ENCODE data around the gene ZNF507. TPM values are rescaled to one million over a fixed set of nuclear protein-coding genes. Genes with fewer than 3 reads are reported as not detected.
"Not testable (repeated sequence)": the region's sequence is repeated elsewhere in the genome, so short reads cannot be mapped to it uniquely, and the experiment has no call there.

ZNF507 gene
- polyA plus RNA-seq, 10 donors = 12.2 to 20.0 (median 17.1) TPM

DNA sequence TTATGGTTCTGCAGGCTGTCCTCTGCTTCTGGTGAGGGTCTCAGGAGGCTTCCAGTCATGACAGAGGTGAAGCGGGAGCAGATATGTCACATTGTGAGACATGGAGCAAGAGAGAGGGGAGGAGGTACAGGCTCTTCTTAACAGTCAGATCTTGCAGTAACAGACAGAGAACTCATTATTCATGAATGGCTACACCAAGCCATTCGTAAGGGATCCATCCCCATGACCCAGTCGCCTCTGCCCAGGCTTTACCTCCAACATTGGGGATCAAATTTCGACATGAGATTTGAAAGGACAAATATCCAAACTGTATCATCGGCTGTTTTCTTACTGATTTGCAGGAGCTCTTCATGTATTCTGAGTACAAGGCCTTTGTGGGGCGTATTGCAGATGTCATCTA lies 21.7 kb downstream of the ZNF507 start:
- DNase-seq = no peak

DNA sequence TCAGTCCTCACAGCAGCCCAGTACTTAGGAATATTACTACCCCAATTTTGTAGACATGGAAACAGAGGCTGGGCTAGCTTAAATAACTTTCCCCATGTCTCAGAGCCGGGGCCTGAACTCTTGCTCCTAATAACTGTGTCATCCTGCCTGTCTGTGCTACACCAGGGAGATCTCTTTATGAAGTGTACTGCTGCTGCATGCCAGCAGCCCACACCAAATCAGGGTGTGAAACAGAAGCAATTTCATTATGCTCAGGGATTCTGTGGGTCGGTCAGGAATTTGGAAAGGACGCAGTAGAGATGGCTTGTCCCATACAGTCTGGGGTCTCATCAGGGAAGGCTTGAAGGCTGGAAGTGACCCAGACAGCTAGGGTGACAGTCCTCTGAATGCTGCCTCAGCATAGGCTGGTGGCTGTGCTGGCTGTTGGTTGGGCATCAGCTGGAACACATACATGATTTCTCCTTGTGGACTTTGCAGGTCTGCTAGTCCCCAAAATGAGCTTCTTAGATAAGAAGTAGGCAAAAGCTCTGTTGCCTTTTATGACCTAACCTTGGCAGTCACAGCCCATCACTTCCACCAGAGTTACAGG lies 22.6 kb downstream of the ZNF507 start:
- DNase-seq = no peak

DNA sequence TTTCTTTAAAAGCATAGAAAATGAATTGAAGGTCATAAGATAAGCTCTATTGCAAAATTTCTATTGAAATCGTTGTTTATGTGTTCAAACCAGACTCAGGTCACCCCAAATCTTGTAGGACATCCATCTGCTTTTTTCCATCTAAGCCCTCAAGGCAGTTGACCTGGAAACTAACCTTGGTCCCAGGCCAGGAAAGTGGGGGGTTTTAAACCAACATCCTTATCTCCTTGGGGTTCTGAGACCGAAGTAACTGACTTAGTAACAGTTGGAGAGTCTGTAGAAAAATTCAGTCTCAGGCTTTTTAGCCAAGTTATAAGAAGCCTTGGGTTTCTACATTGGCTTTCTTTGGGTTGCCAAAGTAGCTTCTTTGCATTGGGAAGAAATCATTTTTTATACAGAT lies 23.4 kb downstream of the ZNF507 start:
- DNase-seq = no peak

DNA sequence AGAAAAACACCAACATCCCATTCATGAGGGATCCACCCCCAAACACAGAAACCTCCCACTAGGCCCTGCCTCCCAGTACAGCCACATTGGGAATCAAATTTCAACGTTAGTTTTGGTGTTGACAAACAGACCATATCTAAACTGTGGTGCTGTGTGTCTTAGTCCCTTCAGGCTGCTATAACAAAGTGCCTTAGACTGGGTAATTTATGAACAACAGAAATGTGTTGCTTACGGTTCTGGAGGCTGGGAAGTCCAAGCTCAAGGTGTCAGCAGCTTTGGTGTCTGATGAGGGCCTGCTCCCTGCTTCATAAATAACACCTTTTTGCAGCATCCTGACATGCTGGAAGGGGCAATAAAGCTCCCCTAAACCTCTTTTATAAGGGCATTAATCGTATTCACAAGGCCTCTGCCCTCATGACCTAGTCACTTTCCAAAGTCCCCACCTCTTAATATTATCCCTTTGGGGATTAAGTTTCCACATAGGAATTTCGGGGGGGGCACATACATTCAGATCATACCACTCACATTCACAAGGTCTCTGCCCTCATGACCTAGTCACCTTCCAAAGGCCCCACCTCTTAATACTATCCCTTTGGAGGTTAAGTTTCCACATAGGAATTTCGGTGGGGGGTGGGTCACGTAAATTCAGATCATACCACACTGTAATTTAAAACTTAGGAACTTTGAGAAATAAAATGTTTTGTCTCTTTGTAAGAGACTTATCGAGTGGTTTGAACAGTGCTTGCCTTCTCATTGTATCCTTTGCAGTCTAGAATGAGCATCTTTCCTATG lies 27.5 kb downstream of the ZNF507 start:
- DNase-seq = no peak

DNA sequence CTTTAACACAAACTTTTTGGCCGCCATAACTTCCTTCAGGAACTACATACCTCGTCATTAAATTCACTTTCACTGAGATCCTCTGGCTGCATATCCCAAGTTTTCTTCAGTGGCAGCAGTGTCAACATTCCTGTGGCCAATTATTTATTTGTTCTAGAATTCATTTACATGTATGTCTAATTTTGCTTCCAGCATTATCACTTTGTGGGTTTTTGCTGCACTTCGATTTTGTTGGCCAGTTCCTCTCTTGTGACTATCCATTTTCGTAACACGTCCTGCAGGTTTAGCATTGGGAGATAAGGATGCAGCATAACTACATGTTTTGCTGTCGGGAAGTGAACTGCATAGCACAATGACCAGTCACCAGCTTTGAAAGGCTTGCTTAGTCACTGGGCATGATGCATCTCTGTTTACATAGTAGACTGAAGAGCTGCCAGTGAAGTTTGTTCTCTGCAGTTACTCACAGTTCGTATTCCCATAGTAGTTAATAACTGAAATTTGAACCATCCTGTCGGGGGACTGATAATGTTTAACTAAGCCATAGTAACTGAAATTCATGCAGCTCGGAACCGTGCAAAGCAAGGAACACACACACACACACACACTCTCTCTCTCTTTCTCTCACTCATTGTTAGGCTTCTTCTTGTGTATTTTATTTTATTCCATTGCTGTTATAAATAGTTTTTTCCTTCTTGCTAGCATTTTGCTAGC lies 28.3 kb downstream of the ZNF507 start:
- DNase-seq = peak in 1 of 3 donors; percentile 95

DNA sequence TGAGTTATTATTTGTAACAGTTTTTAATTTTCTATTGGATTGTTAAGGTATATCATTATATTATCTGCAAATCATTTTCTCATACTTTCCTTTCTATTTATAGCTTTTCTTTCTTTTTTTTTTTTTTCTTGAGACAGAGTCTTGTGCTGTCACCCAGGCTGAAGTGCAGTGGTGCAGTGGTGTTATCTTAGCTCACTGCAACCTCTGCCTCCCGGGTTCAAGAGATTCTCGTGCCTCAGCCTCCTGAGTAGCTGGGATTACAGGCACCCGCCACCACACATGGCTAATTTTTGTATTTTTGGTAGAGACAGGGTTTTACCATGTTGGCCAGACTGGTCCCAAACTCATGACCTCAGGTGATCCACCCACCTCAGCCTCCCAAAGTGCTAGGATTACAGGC lies 29.0 kb downstream of the ZNF507 start:
- not testable (repeated sequence) for DNase-seq

DNA sequence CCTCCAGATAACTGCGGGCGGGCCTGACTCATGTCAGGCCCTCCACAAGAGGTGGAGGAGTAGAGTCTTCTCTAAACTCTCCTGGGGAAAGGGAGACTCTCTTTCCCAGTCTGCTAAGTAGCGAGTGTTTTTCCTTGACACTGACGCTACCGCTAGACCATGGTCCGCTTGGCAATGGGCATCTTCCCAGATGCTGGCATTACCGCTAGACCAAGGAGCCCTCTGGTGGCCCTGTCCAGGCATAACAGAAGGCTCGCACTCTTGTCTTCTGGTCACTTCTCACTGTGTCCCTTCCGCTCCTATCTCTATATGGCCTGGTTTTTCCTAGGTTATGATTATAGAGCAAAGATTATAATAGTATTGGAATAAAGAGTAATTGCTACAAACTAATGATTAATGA lies 31.7 kb downstream of the ZNF507 start:
- not testable (repeated sequence) for DNase-seq

DNA sequence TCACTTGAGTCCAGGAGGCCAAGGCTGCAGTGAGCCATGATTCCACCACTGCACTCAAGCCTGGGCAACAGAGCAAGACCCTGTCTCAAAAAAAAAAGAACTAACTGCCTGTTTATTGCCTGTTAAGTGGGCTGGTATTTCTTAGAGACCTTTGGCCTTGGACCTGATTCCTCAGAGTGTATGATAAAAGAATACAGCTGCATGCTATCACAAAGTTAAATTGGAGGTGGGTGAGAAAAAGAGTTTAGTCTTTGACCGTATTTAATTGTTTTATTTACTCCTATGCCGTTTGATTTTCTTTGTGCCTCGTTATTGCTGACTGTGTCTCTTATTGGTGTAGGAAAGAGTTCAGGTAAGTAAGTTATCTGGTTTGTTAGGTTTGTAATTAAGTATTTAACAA lies 34.9 kb downstream of the ZNF507 start:
- DNase-seq = no peak

DNA sequence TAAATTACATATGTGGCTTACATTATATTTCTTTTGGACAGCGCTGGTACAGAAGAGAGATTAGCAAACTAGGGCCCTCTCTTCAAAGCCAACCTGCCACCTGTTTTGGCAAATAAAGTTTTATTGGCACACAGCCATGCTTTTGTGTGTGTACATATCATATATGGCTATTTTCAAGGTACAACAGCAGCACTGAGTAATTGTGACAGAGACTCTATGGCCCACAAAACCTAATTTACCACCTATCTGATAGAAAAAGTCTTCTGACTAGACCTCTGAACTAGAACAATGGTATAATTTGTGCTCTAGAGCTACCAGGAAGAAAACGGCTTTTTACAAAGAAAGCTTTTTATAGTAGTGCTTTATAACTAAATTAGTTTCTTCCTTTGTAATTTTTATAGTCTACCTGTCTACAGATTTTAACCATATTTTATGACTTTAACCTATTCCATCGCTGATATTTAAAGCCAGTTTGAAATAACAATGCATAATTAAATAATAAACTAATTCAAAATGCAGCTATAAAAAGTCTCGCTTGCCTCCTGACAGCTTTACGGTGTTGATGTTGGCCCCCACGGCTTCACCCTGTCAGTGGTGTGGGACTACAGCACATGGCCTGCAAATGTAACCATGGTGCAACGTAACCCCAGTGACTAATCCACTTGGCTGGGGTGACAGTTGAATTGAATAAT lies 42.4 kb downstream of the ZNF507 start:
- no peak for DNase-seq

DNA sequence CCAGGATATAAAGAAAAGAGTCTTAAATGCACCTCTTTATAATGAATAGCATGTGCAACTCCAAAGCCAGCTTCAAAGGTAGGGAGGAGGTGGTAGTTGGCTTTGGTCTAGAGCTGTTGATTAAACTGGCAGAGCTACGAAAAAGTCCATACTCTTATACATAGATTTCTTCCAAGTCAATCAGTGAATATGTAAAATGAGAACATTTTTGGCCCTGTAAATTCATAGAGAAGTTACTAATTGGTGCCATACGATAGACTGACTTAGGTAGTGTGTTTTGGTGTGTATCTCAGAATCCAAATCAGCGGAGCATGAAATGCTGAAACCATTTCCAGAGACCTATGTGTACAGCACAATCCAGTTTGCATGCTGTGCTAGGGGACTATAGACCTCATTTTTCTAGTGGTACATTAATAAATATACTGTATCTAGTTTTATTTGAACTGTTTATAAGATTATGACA lies 43.0 kb downstream of the ZNF507 start:
- no peak for DNase-seq

DNA sequence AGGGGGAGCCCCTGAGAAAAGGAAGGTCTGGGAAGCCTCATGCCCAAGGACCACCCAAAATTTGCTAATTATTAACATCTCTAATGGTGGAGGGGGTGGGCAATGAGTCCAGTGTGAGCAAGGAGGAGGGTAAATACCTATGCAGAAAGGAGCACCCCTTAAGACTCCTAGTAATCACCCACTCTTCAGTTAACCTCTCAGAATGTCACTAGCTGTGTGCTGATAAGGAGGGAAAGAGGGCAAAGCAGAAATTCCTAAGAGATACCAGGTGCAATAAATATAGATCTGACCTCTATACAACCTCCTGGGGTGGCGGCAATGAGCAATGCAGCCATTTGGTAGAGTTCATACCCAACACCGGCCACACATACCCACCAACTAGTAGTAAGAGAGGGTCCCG lies 47.5 kb downstream of the ZNF507 start:
- no peak for DNase-seq

DNA sequence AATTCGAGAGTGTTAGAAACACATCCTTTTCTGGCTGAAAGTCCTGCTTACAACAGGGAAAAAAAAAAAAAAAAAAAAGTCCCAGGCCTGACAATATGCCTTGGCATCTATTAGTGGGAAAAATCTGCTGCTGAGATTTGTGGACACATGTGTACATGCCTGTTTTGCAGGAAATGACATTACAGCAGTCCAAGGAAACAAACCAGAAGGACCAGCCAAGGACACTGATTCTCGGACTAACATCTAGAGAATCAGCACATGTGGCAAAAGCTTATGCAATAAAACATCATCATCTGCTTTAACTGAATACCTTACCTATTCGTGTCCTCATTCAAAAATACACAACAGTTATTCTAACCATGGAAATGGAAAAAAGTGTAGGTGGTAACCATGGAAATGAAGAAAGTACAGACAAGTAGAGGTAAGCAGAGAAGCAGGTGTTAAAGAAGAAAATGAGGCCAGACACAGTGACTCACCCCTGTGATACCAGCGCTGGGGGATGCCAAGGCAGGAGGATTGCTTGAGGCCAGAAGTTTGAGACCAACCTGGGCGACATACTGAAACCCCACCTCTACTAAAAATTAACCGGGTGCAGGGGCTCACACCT lies 50.7 kb downstream of the ZNF507 start:
- DNase-seq = no peak

DNA sequence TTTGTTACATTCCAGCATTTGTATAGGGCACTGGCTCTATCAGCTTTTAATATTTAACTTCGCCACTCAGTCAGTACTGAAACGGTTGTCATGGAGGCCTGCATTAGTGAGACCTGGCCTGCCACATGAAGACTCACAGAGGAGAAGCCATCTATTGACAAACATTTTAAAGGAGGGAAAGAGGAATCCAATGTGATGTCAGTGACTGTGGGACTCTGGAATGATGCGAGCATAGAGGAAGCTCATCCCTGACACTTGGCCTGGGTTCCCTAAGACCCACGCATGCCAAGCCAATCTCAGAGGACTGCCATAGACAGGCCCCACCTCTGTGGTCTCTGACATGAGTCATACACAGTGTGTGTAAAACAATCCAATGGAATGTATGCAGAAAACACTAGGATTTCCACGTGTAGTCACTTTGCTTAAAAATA lies 52.3 kb downstream of the ZNF507 start:
- peak in 1 of 3 donors; percentile 41 for DNase-seq

DNA sequence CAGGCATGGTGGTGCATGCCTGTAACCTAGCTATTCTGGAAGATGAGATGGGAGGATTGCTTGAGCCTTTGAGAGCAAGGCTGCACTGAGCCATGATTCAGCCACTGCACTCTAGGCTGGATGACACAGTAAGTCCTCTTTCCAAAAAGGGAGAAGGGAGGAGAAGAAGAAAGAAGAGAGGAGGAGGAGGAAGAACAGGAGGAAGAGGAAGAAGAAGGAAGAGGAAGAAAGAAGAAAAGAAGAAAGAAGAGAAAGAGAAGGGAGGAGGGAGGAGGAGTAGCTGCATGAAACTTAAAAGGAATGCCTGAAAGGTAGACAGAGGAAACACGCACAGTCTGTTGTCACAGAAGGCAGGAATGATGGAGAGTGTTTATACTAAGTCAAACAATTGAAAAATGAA lies 56.6 kb downstream of the ZNF507 start:
- DNase-seq = no peak

DNA sequence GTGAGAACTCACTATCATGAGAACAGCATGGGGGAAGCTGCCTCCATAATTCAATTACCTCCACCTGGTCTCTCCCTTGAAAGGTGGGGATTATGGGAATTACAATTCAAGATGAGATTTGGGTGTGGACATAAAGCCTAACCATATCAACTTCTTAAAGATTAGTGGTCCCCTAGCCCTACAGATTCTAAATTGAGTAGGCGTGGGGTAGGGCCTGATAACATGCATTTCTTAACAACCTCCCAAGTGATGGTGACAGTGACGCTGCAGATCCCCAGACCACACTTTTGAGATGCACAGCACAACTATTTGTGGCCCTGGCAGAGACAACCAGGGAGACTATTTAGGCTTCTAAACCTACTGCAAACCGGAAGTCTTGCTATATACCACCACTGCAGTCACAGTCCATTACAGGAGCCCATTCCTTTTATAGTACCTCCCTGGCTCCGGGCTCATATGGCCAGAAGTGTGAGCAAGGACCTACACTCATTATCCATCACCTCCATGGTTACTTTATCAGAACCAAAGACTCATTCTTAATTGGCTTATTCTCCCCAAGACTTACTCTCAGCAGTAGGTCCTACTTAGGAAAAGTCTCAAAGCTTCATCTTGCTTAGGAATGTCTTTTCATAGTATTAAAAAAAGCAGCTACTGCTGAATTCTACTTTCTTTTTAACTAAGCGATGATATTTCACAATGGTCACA lies 58.0 kb downstream of the ZNF507 start:
- DNase-seq = no peak

DNA sequence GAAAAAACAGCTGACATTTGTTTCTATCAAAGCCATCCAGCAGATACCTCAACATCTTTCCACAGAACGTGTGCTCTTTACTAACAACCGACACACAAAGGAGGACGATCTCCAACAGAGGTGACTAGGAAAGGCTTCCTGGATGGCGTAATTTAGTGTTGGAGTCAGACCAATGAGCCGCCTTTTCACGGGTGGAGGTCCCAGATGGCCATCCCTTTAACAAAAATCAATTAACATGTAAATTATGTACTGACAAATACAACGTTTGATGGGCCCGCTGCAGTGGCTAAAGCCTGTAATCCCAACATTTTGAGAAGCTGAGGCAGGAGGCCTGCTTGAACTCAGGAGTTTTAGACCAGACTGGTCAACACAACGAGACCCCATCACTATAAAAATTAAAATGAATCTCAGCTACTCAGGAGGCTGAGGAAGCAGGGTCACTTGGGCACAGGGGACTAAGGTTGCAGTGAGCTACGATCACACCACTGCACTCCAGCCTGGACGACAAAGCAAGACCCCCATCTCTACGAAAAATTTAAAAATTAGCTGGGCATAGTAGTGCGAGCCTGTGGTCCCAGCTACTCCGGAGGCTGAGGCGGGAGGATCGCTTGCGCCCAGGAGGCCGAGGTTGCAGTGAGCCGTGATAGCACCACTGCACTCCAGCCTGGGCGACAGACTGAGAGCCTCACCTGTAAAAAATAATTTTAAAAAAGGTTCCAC lies 59.0 kb downstream of the ZNF507 start:
- peak in 1 of 3 donors; percentile 11 for DNase-seq

DNA sequence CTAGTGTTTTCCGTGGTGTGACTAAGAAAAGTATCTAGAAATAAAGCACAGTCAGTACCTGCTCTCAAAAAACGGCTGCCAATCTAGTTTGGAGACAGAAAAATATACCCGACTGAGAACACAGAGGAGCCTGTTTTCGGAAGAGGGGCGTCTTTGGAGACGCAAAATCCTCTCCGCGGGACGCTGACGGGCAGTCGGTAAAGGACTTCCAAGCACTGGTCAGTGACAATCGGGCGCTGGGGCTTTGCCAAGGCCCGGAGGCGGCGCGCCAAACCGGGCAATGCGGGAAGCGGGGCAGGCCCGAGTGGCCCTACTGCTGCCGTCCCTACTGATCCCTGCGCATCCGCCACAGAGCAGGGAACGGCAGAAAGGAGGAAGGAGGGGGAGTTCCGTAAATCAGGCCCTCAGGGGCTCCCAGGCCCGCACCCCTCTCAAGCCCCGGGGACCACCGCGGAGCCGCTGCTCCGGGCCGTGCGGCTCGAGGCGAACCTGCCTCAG lies 59.6 kb downstream of the ZNF507 start:
- peak in 1 of 3 donors; percentile 52 for DNase-seq

DNA sequence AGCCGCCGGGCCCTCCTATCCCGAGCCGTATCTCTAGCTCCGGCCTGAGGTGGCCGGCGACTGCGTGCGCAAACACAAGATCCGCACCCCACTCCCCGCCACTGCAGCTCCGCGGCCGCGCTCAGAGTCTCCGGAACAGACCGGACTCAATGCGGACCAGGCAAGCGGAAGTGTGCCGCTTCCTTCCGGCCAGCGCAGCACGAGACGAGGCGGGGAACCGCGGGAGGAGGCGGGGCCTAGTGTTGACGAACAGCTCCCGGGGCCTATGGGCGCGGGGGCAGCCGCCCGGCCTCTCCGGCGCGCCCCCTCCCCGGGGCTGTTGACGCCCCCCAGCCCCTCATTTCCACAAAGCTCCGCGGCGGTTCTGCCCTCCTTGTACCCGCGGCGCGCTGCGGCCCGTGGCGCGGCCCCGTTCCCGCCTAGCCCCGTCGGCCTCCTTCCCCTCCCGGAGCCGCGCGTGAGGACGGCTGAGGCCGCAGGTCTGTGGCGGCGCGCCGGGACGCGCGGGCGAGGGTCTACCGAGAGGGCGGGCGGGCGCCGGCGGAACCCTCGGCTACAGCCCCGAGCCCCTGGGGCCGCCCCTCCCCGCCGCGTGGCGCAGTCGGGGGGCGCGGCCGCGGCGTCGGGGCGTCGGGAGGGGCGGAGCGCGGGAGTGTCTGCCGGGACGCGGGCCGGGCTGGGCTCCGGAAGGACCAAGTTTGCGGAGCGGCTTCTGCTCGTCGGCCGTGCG lies 60.2 kb downstream of the ZNF507 start, which contains the start of gene DPY19L3:
DPY19L3 (plus strand) TSS at position 340 of the 730 bp plus-strand sequence. CDS start 2,484 bp downstream, outside the sequence.
- peak; percentile 94 to 98 (median 96) for DNase-seq
